Neural cell (in vitro differentiated cells): ENCODE results near the gene PEAR1. TPM values are rescaled to one million over a fixed set of nuclear protein-coding genes. Genes with fewer than 3 reads are reported as not detected.

Experiments
- H2AFZ ChIP-seq: fragments of 200-600, 300-800 bp; sonication (generic), shearing (Covaris generic); 2 replicates; pipeline ENCODE4 v1.6.0; 2014; ENCODE audit warnings: low read depth, mild to moderate bottlenecking, antibody characterized with exemption, low read length, moderate library complexity
- H3F3A ChIP-seq: fragments of 200-600 bp; shearing (Covaris generic); 2 replicates; pipeline ENCODE4 v1.6.1; 2016; ENCODE audit warnings: mild to moderate bottlenecking, moderate library complexity, mixed read lengths, antibody characterized with exemption, low read length; ENCODE audit not compliant: insufficient read depth, poor library complexity, severe bottlenecking
- H3K27ac ChIP-seq: fragments of 200-600, 300-800 bp; sonication (generic), shearing (Covaris generic); 2 replicates; pipeline ENCODE4 v1.5.1; 2014; ENCODE audit warnings: mild to moderate bottlenecking, low read length, moderate library complexity
- H3K27me3 ChIP-seq: fragments of 300-800, 200-600 bp; sonication (generic), shearing (Covaris generic); 2 replicates; pipeline ENCODE4 v1.6.0; 2014; ENCODE audit warnings: mild to moderate bottlenecking, low read depth, low read length, moderate library complexity; ENCODE audit not compliant: insufficient read depth
- H3K36me3 ChIP-seq: fragments of 300-800, 200-600 bp; sonication (generic), shearing (Covaris generic); 2 replicates; pipeline ENCODE4 v1.5.1; 2014; ENCODE audit warnings: mild to moderate bottlenecking, antibody characterized with exemption, low read length, moderate library complexity; ENCODE audit not compliant: insufficient read depth
- H3K4me2 ChIP-seq: fragments of 300-800, 200-600 bp; sonication (generic), shearing (Covaris generic); 2 replicates; pipeline ENCODE4 v1.6.0; 2014; ENCODE audit warnings: mild to moderate bottlenecking, low read length
- H3K4me3 ChIP-seq: fragments of 300-800, 200-600 bp; sonication (generic), shearing (Covaris generic); 2 replicates; pipeline ENCODE4 v1.5.1; 2014; ENCODE audit warnings: mild to moderate bottlenecking, low read length, moderate library complexity
- H3K79me2 ChIP-seq: fragments of 200-600 bp; shearing (Covaris generic); replicated peaks from 2 replicates; pipeline ENCODE4 v1.6.0; 2014; ENCODE audit warnings: mild to moderate bottlenecking, low read length, moderate library complexity; ENCODE audit not compliant: insufficient read depth
- H3K9ac ChIP-seq: fragments of 300-800, 200-600 bp; sonication (generic), shearing (Covaris generic); 2 replicates; pipeline ENCODE4 v1.6.1; 2016; ENCODE audit warnings: mild to moderate bottlenecking, low read length, mixed read lengths
- H3K9me2 ChIP-seq: fragments of 200-600 bp; shearing (Covaris generic); 2 replicates; pipeline ENCODE4 v1.6.1; 2016; ENCODE audit warnings: mild to moderate bottlenecking, low read length, mixed read lengths; ENCODE audit not compliant: insufficient read depth
- H3K9me3 ChIP-seq: fragments of 200-600, 300-800 bp; sonication (generic), shearing (Covaris generic); 2 replicates; pipeline ENCODE4 v1.6.1; 2016; ENCODE audit warnings: mild to moderate bottlenecking, mixed run types, low read length, moderate library complexity, mixed read lengths
- H4K20me1 ChIP-seq: fragments of 200-600 bp; shearing (Covaris generic); 2 replicates; pipeline ENCODE4 v1.6.1; 2016; ENCODE audit warnings: mild to moderate bottlenecking, mixed run types; ENCODE audit not compliant: insufficient read depth
- CTCF ChIP-seq: fragments of 450-650 bp; IDR thresholded peaks from 2 replicates; pipeline ENCODE4 v1.5.1; 2014; ENCODE audit warnings: antibody characterized with exemption, mild to moderate bottlenecking, moderate library complexity; ENCODE audit not compliant: poor library complexity, severe bottlenecking
- EP300 ChIP-seq: fragments of 450-650 bp; conservative IDR thresholded peaks from 2 replicates; pipeline ENCODE4 v1.6.1; 2014; ENCODE audit warnings: antibody characterized with exemption, mild to moderate bottlenecking, moderate library complexity; ENCODE audit not compliant: poor library complexity, severe bottlenecking
- EZH2 ChIP-seq: fragments of 200-600, 300-800 bp; shearing (Covaris generic), sonication (generic); IDR thresholded peaks from 2 replicates; pipeline ENCODE4 v1.6.1; 2014; ENCODE audit warnings: antibody characterized with exemption, low read length, borderline replicate concordance, mild to moderate bottlenecking; ENCODE audit not compliant: insufficient read depth, poor library complexity, severe bottlenecking
- MXI1 ChIP-seq: fragments of 450-650 bp; conservative IDR thresholded peaks from 2 replicates; pipeline ENCODE4 v1.6.1; 2014; ENCODE audit warnings: antibody characterized with exemption, mild to moderate bottlenecking; ENCODE audit not compliant: poor library complexity, severe bottlenecking
- POLR2AphosphoS5 ChIP-seq: IDR thresholded peaks from 2 replicates; pipeline ENCODE4 v1.6.1; 2012
- RAD21 ChIP-seq: fragments of 450-650 bp; conservative IDR thresholded peaks from 2 replicates; pipeline ENCODE4 v1.6.1; 2014; ENCODE audit warnings: antibody characterized with exemption, mild to moderate bottlenecking, moderate library complexity
- REST ChIP-seq: IDR thresholded peaks from 2 replicates; pipeline ENCODE4 v1.6.1; 2012; ENCODE audit warnings: borderline replicate concordance
- SMC3 ChIP-seq: fragments of 450-650 bp; conservative IDR thresholded peaks from 2 replicates; pipeline ENCODE4 v1.6.1; 2014; ENCODE audit warnings: antibody characterized with exemption, mild to moderate bottlenecking, moderate library complexity; ENCODE audit not compliant: poor library complexity
- TAF1 ChIP-seq: IDR thresholded peaks from 2 replicates; pipeline ENCODE4 v1.6.1; 2012; ENCODE audit warnings: low read depth
- polyA plus RNA-seq: library from polyadenylated mRNA; depleted of rRNA; stranded (reverse); fragments of >200 nt; gene quantifications from 2 replicates; pipeline ENCODE4 v1.2.3, GENCODE V29; 2014

PEAR1 gene
- polyA plus RNA-seq, 1 donor from 2014 or later, result not detected

GRCh38 chr1:156869455-156869854, 24.1 kb upstream of the PEAR1 start:
- H3F3A ChIP-seq, result no peaks in the 10 kb centered on the region
- H2AFZ ChIP-seq, result no peak overlapping the region
- no peaks in the 10 kb centered on the region for H3K27me3 ChIP-seq
- H3K9me2 ChIP-seq, result no peaks in the 10 kb centered on the region
- H3K79me2 ChIP-seq, result no peaks in the 10 kb centered on the region
- no peaks in the 10 kb centered on the region for H3K36me3 ChIP-seq
- H3K4me3 ChIP-seq, result no peak overlapping the region
- H4K20me1 ChIP-seq, result no peaks in the 10 kb centered on the region
- no peaks in the 10 kb centered on the region for H3K9me3 ChIP-seq
- no peak overlapping the region for H3K4me2 ChIP-seq
- H3K27ac ChIP-seq, result no peak overlapping the region
- no peak overlapping the region for H3K9ac ChIP-seq
- TF ChIP-seq POLR2AphosphoS5, result no peak
- no peak for TF ChIP-seq RAD21
- TF ChIP-seq SMC3, result no peak
- TF ChIP-seq REST, result no peak
- no peak for TF ChIP-seq MXI1
- TF ChIP-seq TAF1, result no peak
- TF ChIP-seq EP300, result no peak
- no peak for TF ChIP-seq EZH2
- TF ChIP-seq CTCF, result no peak

GRCh38 chr1:156873659-156874058, 19.9 kb upstream of the PEAR1 start:
- Histone ChIP-seq H3K27ac (no peak overlapping the region), H3K27me3 (no peaks in the 10 kb centered on the region), H3K9ac (no peak overlapping the region), H3F3A (no peaks in the 10 kb centered on the region), H3K4me3 (no peak overlapping the region), H3K36me3 (no peaks in the 10 kb centered on the region), H4K20me1 (no peaks in the 10 kb centered on the region), H3K9me3 (no peaks in the 10 kb centered on the region), H3K79me2 (no peaks in the 10 kb centered on the region), H3K4me2 (no peak overlapping the region), H3K9me2 (no peaks in the 10 kb centered on the region), H2AFZ (no peak overlapping the region)
- TF ChIP-seq EZH2 (no peak), REST (no peak), CTCF (no peak), POLR2AphosphoS5 (no peak), TAF1 (no peak), RAD21 (no peak), MXI1 (no peak), SMC3 (no peak), EP300 (no peak)
